IMR-90 (cell line): ENCODE measurements around the gene DUS4L. TPM values are rescaled to one million over a fixed set of nuclear protein-coding genes. Genes with fewer than 3 reads are reported as not detected.

Experiments used
- ATAC-seq: fragments of 200-7000 bp; cut with Tn5 transposase; 2 replicates; pipeline ENCODE4 v1.9.1; 2020; ENCODE audit warnings: low read depth, mild to moderate bottlenecking, moderate library complexity
- BruUV-seq: library from RNA; stranded (reverse); fragments of 400-500 nt; replicated peaks from 2 replicates; lab custom pipeline; 2021; lab: Mats Ljungman, UMichigan
- CTCF ChIA-PET: fragments of 300-600 bp; formaldehyde crosslinking; extraction: SDS; loops from one replicate; lab custom pipeline; 2021; ENCODE audit warnings: antibody characterized with exemption; lab: Yijun Ruan, JAX
- POLR2A ChIA-PET: fragments of 300-600 bp; sonication (Branson Sonifier 250); formaldehyde crosslinking; loops from one replicate; lab custom pipeline; 2022; ENCODE audit warnings: antibody characterized with exemption; ENCODE audit not compliant: unreplicated experiment; lab: Charles Lee
- DNase-seq: peaks from one replicate; pipeline ENCODE4 v3.0.0; 2013
- H2AFZ ChIP-seq: replicated peaks from 2 replicates; pipeline ENCODE3; 2013; ENCODE audit warnings: low read length, mild to moderate bottlenecking; ENCODE audit not compliant: poor library complexity
- H2AK5ac ChIP-seq: 2 replicates; pipeline ENCODE4 v1.6.1; 2013; ENCODE audit warnings: low read depth, low read length, inconsistent platforms
- H2AK9ac ChIP-seq: replicated peaks from 2 replicates; pipeline ENCODE3; 2013; ENCODE audit warnings: mild to moderate bottlenecking, low read depth, low read length, moderate library complexity; ENCODE audit not compliant: poor library complexity
- H2BK120ac ChIP-seq: 2 replicates; pipeline ENCODE4 v1.6.1; 2013; ENCODE audit warnings: low read depth, low read length, inconsistent platforms
- H2BK15ac ChIP-seq: 3 replicates; pipeline ENCODE4 v1.6.1; 2013; ENCODE audit warnings: low read depth, low read length, inconsistent platforms
- H2BK20ac ChIP-seq: 2 replicates; pipeline ENCODE4 v1.6.1; 2013; ENCODE audit warnings: low read depth, mild to moderate bottlenecking, inconsistent platforms, low read length, moderate library complexity
- H2BK5ac ChIP-seq: 2 replicates; pipeline ENCODE4 v1.6.1; 2013; ENCODE audit warnings: mild to moderate bottlenecking, low read depth, low read length, inconsistent platforms; ENCODE audit not compliant: poor library complexity, severe bottlenecking
- H3K14ac ChIP-seq: replicated peaks from 2 replicates; pipeline ENCODE4 v1.6.1; 2013; ENCODE audit warnings: low read depth, low read length, inconsistent platforms
- H3K18ac ChIP-seq: 2 replicates; pipeline ENCODE4 v1.6.1; 2013; ENCODE audit warnings: low read depth, low read length, control low read depth
- H3K23ac ChIP-seq: 2 replicates; pipeline ENCODE4 v1.6.1; 2013; ENCODE audit warnings: low read depth, low read length, inconsistent platforms
- H3K27ac ChIP-seq: 2 replicates; pipeline ENCODE4 v1.5.1; 2013; ENCODE audit warnings: mild to moderate bottlenecking, control low read depth, low read length; ENCODE audit not compliant: insufficient read depth
- H3K27me3 ChIP-seq: 2 replicates; pipeline ENCODE4 v1.6.1; 2013; ENCODE audit warnings: low read length; ENCODE audit not compliant: control insufficient read depth, insufficient read depth
- H3K36me3 ChIP-seq: 2 replicates; pipeline ENCODE4 v1.6.1; 2013; ENCODE audit warnings: low read length, mixed read lengths; ENCODE audit not compliant: control insufficient read depth, insufficient read depth
- H3K4ac ChIP-seq: 2 replicates; pipeline ENCODE4 v1.6.1; 2013; ENCODE audit warnings: low read depth, low read length, inconsistent platforms
- H3K4me1 ChIP-seq: 2 replicates; pipeline ENCODE4 v1.6.1; 2013; ENCODE audit warnings: low read length, mixed read lengths; ENCODE audit not compliant: control insufficient read depth, insufficient read depth
- H3K4me2 ChIP-seq: 2 replicates; pipeline ENCODE4 v1.6.1; 2013; ENCODE audit warnings: low read depth, mild to moderate bottlenecking, control low read depth, low read length, moderate library complexity
- H3K4me3 ChIP-seq: 2 replicates; pipeline ENCODE4 v1.5.1; 2013; ENCODE audit warnings: low read depth, mild to moderate bottlenecking, control low read depth, low read length, moderate library complexity; ENCODE audit not compliant: insufficient read depth
- H3K56ac ChIP-seq: 2 replicates; pipeline ENCODE4 v1.6.1; 2013; ENCODE audit warnings: low read length, inconsistent platforms; ENCODE audit not compliant: insufficient read depth; ENCODE audit errors: extremely low read depth
- H3K79me1 ChIP-seq, 2 experiments: 2 replicates each; pipeline ENCODE4 v1.6.1; 2013; ENCODE audit warnings: low read length in 2 of 2, inconsistent platforms in 1 of 2, low read depth in 1 of 2
- H3K9ac ChIP-seq: 2 replicates; pipeline ENCODE4 v1.6.1; 2013; ENCODE audit warnings: low read depth, low read length, control low read depth
- H3K9me1 ChIP-seq: 2 replicates; pipeline ENCODE4 v1.6.1; 2013; ENCODE audit warnings: low read length, inconsistent platforms; ENCODE audit not compliant: insufficient read depth
- H3K9me3 ChIP-seq: 2 replicates; pipeline ENCODE4 v1.6.1; 2013; ENCODE audit warnings: low read length; ENCODE audit not compliant: control insufficient read depth, insufficient read depth
- H4K20me1 ChIP-seq: 2 replicates; pipeline ENCODE4 v1.6.1; 2013; ENCODE audit warnings: low read length, inconsistent platforms; ENCODE audit not compliant: insufficient read depth
- H4K5ac ChIP-seq: 2 replicates; pipeline ENCODE4 v1.6.1; 2013; ENCODE audit warnings: mild to moderate bottlenecking, low read depth, low read length, control low read depth
- H4K8ac ChIP-seq, 2 experiments: 2 replicates each; pipeline ENCODE4 v1.6.1; 2013; ENCODE audit warnings: low read depth in 2 of 2, low read length in 2 of 2, control low read depth in 1 of 2, inconsistent platforms in 1 of 2
- H4K91ac ChIP-seq: 2 replicates; pipeline ENCODE4 v1.6.1; 2013; ENCODE audit warnings: low read depth, low read length, inconsistent platforms; ENCODE audit not compliant: insufficient read depth
- NFE2L2 ChIP-seq: fragments of 150-350 bp; IDR thresholded peaks from 2 replicates; pipeline ENCODE4 v1.6.1; 2016; ENCODE audit warnings: low read depth, mild to moderate bottlenecking, low read length
- POLR2A ChIP-seq: IDR thresholded peaks from 2 replicates; pipeline ENCODE4 v1.6.1; 2012; ENCODE audit warnings: mild to moderate bottlenecking, low read depth, low read length
- WGBS, 2 experiments: methylation state at CpG; one replicate each; pipeline versions ENCODE4 v1.1.5 to v1.1.7; 2013; ENCODE audit warnings: missing lambda C conversion rate in 2 of 2; ENCODE audit not compliant: insufficient read length in 1 of 2; ENCODE audit errors: extremely low coverage in 2 of 2; 5-methylcytosine and 5-hydroxymethylcytosine counted together
- dilution Hi-C: fragments of 300-500 bp; cut with HindIII; formaldehyde crosslinking; loops from one replicate; pipeline ENCODE4 v1.14.3; 2018; ENCODE audit warnings: low sequenced_read_pairs; ENCODE audit not compliant: unreplicated experiment
- in situ Hi-C: fragments of 300-500 bp; cut with MboI; formaldehyde crosslinking; loops from 3 replicates; pipeline ENCODE4 v1.14.3; 2019; ENCODE audit warnings: low sequenced_read_pairs, inconsistent platforms, mixed read lengths
- intact Hi-C: fragments of 100-400 bp; cut with micrococcal nuclease; formaldehyde crosslinking; loops from 2 replicates; pipeline ENCODE4 v1.10.0; 2022
- polyA plus RNA-seq, 3 experiments: library from polyadenylated mRNA; depleted of rRNA; stranded (reverse); fragments of >200 nt; gene quantifications; 2 replicates each; pipeline ENCODE4 v1.2.3, GENCODE V29; 2012; ENCODE audit warnings: low replicate concordance in 1 of 3
- total RNA-seq: library from RNA; depleted of rRNA; stranded (reverse); fragments of >200 nt; gene quantifications from 2 replicates; pipeline ENCODE4 v1.2.3, GENCODE V29; 2012
- TF ChIP-seq, protein P1 (sequence below): fragments of 150-350 bp; IDR thresholded peaks from 2 replicates; pipeline ENCODE4 v1.6.1; 2017; ENCODE audit warnings: mild to moderate bottlenecking, antibody characterized with exemption, low read length, low read depth

The DUS4L gene
- total and polyA plus RNA-seq, 2 of the 4 experiments (the other 2 are of a cell fraction), result 4.2 to 6.6 TPM

DNA sequence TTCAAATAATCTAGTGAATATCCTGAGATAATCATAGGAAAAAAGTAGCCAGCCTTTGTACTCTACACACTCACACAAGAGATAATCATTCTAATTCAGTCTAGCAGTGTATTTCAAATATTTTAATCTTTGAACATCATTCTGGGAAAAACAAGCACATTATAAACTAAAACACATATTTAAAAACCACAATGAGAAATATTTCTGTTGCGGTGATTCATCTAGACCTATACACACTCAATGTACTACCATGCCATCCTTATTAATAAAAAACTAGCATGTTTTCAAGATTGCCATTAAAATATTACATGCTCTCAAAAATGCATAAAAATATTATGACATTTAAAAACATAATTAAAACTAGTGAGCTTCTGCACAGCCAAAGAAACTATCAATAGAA lies 11.8 kb upstream of the DUS4L start:
- H3K18ac ChIP-seq, result no peak overlapping the region; the same call in 1 of the 2 replicates
- TF ChIP-seq, protein P1, sequence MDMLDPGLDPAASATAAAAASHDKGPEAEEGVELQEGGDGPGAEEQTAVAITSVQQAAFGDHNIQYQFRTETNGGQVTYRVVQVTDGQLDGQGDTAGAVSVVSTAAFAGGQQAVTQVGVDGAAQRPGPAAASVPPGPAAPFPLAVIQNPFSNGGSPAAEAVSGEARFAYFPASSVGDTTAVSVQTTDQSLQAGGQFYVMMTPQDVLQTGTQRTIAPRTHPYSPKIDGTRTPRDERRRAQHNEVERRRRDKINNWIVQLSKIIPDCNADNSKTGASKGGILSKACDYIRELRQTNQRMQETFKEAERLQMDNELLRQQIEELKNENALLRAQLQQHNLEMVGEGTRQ, result no peak
- TF ChIP-seq NFE2L2, result no peak
- TF ChIP-seq POLR2A, result no peak
- peak; percentile 61 for DNase-seq
- H4K20me1 ChIP-seq, result peaks cover 9% of the 10 kb centered on the region; the same call in 1 of the 2 replicates
- no peak overlapping the region for H3K9ac ChIP-seq
- dilution Hi-C loops, result no loop called here
- no peaks in the 10 kb centered on the region for H3K9me3 ChIP-seq
- intact Hi-C loops, result no loop called here
- WGBS, 2 experiments, result no CpG with 5 or more reads among the region's 1 CpG
- H4K91ac ChIP-seq, result no peak overlapping the region
- no peak overlapping the region for H4K5ac ChIP-seq
- H2BK120ac ChIP-seq, result no peak overlapping the region
- no peak overlapping the region for H4K8ac ChIP-seq
- H3K27me3 ChIP-seq, result no peaks in the 10 kb centered on the region
- peak; percentile 65 for ATAC-seq
- no peak overlapping the region for H3K4ac ChIP-seq
- H2BK15ac ChIP-seq, result no peak overlapping the region
- H2AK9ac ChIP-seq, result no peak overlapping the region
- ChIA-PET POLR2A (no interaction called here), CTCF (no interaction called here)
- no peak overlapping the region for H3K14ac ChIP-seq
- peaks cover 3% of the 10 kb centered on the region for H3K36me3 ChIP-seq
- no peak overlapping the region for H3K56ac ChIP-seq
- no peak overlapping the region for H3K27ac ChIP-seq
- no peak overlapping the region for H3K23ac ChIP-seq
- in situ Hi-C loops, result no loop called here
- H3K4me3 ChIP-seq, result no peak overlapping the region
- peaks cover 4% of the 10 kb centered on the region for H3K9me1 ChIP-seq
- no peak overlapping the region for H2AFZ ChIP-seq
- no peak overlapping the region for H2AK5ac ChIP-seq
- no TSS peak for BruUV-seq
- peak overlapping the region; percentile 29 for H2BK5ac ChIP-seq
- H3K4me2 ChIP-seq, result no peak overlapping the region
- no peak overlapping the region for H2BK20ac ChIP-seq
- peaks cover 4% of the 10 kb centered on the region for H3K4me1 ChIP-seq
- H3K79me1 ChIP-seq, result peaks cover 24 to 34% of the 10 kb centered on the region in 2 experiments
